Endodermal cell (in vitro differentiated cells): ENCODE measurements around the gene NUBPL. TPM values are rescaled to one million over a fixed set of nuclear protein-coding genes. Genes with fewer than 3 reads are reported as not detected.

Experiments used
- DNase-seq: peaks from one replicate; pipeline ENCODE4 v3.0.0-alpha.2; 2017
- H3K27ac ChIP-seq: 2 replicates; pipeline ENCODE4 v1.5.1; 2013; ENCODE audit warnings: mild to moderate bottlenecking, low read depth, low read length, moderate library complexity
- H3K27me3 ChIP-seq: 2 replicates; pipeline ENCODE4 v1.6.1; 2013; ENCODE audit warnings: mild to moderate bottlenecking, low read length, moderate library complexity; ENCODE audit not compliant: insufficient read depth, control insufficient read depth, poor library complexity, severe bottlenecking
- H3K36me3 ChIP-seq: 2 replicates; pipeline ENCODE4 v1.7.0; 2013; ENCODE audit warnings: mild to moderate bottlenecking, low read length, moderate library complexity; ENCODE audit not compliant: control insufficient read depth, insufficient read depth
- H3K4me1 ChIP-seq: one replicate; pipeline ENCODE4 v1.7.0; 2013; ENCODE audit warnings: low read length; ENCODE audit not compliant: control insufficient read depth, insufficient read depth
- H3K4me3 ChIP-seq: 2 replicates; pipeline ENCODE4 v1.5.1; 2013; ENCODE audit warnings: mild to moderate bottlenecking, low read length, moderate library complexity
- H3K9ac ChIP-seq: 2 replicates; pipeline ENCODE4 v1.6.1; 2013; ENCODE audit warnings: mild to moderate bottlenecking, low read length, moderate library complexity; ENCODE audit not compliant: poor library complexity, severe bottlenecking; ENCODE audit errors: extremely low read depth
- H3K9me3 ChIP-seq: 2 replicates; pipeline ENCODE4 v1.6.1; 2013; ENCODE audit warnings: mild to moderate bottlenecking, low read length, moderate library complexity; ENCODE audit not compliant: control insufficient read depth
- H3K27ac Mint-ChIP-seq: 2 replicates; pipeline ENCODE4 v1.8.0; 2020; ENCODE audit warnings: mixed read lengths
- H3K27me3 Mint-ChIP-seq: 2 replicates; pipeline ENCODE4 v1.8.0; 2021; ENCODE audit warnings: mild to moderate bottlenecking, mixed read lengths; ENCODE audit not compliant: insufficient read depth
- H3K36me3 Mint-ChIP-seq: 2 replicates; pipeline ENCODE4 v1.8.0; 2020; ENCODE audit warnings: low read depth, mixed read lengths
- H3K4me1 Mint-ChIP-seq: 2 replicates; pipeline ENCODE4 v1.8.0; 2020; ENCODE audit warnings: mixed read lengths
- H3K4me3 Mint-ChIP-seq: 2 replicates; pipeline ENCODE4 v1.8.0; 2020; ENCODE audit warnings: mild to moderate bottlenecking, moderate library complexity, mixed read lengths
- H3K9me3 Mint-ChIP-seq: 2 replicates; pipeline ENCODE4 v1.8.0; 2020; ENCODE audit warnings: mild to moderate bottlenecking, mixed read lengths
- WGBS, 2 experiments: methylation state at CpG; one replicate each; pipeline versions ENCODE4 v1.1.5 to v1.1.7; 2013; ENCODE audit warnings: missing lambda C conversion rate in 2 of 2, mixed read lengths in 1 of 2; ENCODE audit not compliant: insufficient coverage in 1 of 2, insufficient read length in 1 of 2; 5-methylcytosine and 5-hydroxymethylcytosine counted together
- total RNA-seq, 2 donors: library from RNA; stranded (reverse); fragmentation: NEBNext Ultra II Directional in 1 of 2; extraction: Animal tissue kit (Norgen Biotek cat#: 25700) in 1 of 2; gene quantifications; 2 replicates in 1 of 2; 3 replicates in 1 of 2; pipeline ENCODE4 v1.2.1, GENCODE V29; 2021
- TF ChIP-seq, protein P1 (sequence below): fragments of 200-600 bp; sonication (generic); conservative IDR thresholded peaks from 2 replicates; pipeline ENCODE4 v1.5.0; 2021; ENCODE audit warnings: antibody characterized with exemption, mild to moderate bottlenecking

The NUBPL gene
- total RNA-seq, 2 donors from 2014 or later = 12.2 to 14.0 TPM

GRCh38 chr14:31895206-31895605 is 334.0 kb downstream of the NUBPL start:
- no peaks in the 10 kb centered on the region for H3K27me3 Mint-ChIP-seq
- TF ChIP-seq, protein P1, sequence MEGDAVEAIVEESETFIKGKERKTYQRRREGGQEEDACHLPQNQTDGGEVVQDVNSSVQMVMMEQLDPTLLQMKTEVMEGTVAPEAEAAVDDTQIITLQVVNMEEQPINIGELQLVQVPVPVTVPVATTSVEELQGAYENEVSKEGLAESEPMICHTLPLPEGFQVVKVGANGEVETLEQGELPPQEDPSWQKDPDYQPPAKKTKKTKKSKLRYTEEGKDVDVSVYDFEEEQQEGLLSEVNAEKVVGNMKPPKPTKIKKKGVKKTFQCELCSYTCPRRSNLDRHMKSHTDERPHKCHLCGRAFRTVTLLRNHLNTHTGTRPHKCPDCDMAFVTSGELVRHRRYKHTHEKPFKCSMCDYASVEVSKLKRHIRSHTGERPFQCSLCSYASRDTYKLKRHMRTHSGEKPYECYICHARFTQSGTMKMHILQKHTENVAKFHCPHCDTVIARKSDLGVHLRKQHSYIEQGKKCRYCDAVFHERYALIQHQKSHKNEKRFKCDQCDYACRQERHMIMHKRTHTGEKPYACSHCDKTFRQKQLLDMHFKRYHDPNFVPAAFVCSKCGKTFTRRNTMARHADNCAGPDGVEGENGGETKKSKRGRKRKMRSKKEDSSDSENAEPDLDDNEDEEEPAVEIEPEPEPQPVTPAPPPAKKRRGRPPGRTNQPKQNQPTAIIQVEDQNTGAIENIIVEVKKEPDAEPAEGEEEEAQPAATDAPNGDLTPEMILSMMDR = no peak
- no peak overlapping the region for H3K27ac Mint-ChIP-seq
- no peak overlapping the region for H3K4me3 ChIP-seq
- DNase-seq = no peak
- H3K9ac ChIP-seq = no peak overlapping the region
- H3K4me3 Mint-ChIP-seq = no peak overlapping the region
- no peaks in the 10 kb centered on the region for H3K36me3 Mint-ChIP-seq
- peak overlapping the region; percentile 49 for H3K27ac ChIP-seq
- H3K4me1 ChIP-seq = peaks cover 13% of the 10 kb centered on the region
- H3K4me1 Mint-ChIP-seq = peaks cover 38% of the 10 kb centered on the region
- no peaks in the 10 kb centered on the region for H3K9me3 ChIP-seq
- H3K9me3 Mint-ChIP-seq = no peaks in the 10 kb centered on the region
- no peaks in the 10 kb centered on the region for H3K36me3 ChIP-seq
- WGBS, 2 experiments = 71 to 88% methylated on average over 2 of the region's 2 CpGs
- no peaks in the 10 kb centered on the region for H3K27me3 ChIP-seq

DNA sequence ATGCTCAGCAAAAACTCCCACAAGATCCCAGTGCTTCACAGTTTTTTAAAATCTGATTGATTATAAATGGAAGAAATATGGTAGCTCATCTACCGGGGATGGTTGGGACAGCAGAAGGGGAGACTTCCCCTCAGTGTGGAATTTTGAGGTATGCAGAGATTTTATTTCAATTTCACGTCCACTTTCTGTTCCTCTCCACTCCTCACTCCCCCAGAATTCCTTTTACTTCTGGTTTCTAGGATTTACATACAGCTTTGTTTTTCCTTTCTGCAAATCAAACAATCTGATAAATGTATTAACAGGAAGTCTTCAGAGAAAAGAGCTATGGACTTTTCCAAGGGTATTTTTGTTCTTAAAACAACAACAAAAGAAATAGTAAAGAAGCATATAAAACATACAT is 334.4 kb downstream of the NUBPL start:
- DNase-seq = no peak
- H3K27me3 Mint-ChIP-seq = no peaks in the 10 kb centered on the region
- TF ChIP-seq, protein P1 = no peak
- no peaks in the 10 kb centered on the region for H3K27me3 ChIP-seq
- no peaks in the 10 kb centered on the region for H3K9me3 ChIP-seq
- WGBS, 2 experiments = 95% methylated on average over 2 of the region's 2 CpGs; no CpG with 5 or more reads in 1 of the 2 experiments
- H3K36me3 Mint-ChIP-seq = no peaks in the 10 kb centered on the region
- peaks cover 13% of the 10 kb centered on the region for H3K4me1 ChIP-seq
- H3K4me1 Mint-ChIP-seq = peaks cover 38% of the 10 kb centered on the region
- peak overlapping the region; percentile 46 for H3K27ac Mint-ChIP-seq
- no peak overlapping the region for H3K4me3 Mint-ChIP-seq
- no peak overlapping the region for H3K9ac ChIP-seq
- H3K4me3 ChIP-seq = no peak overlapping the region
- H3K27ac ChIP-seq = no peak overlapping the region
- H3K36me3 ChIP-seq = no peaks in the 10 kb centered on the region
- no peaks in the 10 kb centered on the region for H3K9me3 Mint-ChIP-seq

GRCh38 chr14:31897581-31898186 is 336.5 kb downstream of the NUBPL start:
- no peaks in the 10 kb centered on the region for H3K27me3 Mint-ChIP-seq
- WGBS, 2 experiments = 87 to 89% methylated on average over 3 to 4 of the region's 4 CpGs
- no peak for DNase-seq

More at GRCh38 chr14:31897581-31898186, 336.5 kb downstream of the NUBPL start:
- Histone ChIP-seq H3K4me3 (no peak overlapping the region), H3K9ac (no peak overlapping the region), H3K27me3 (no peaks in the 10 kb centered on the region), H3K4me1 (peaks cover 13% of the 10 kb centered on the region), H3K27ac (no peak overlapping the region), H3K9me3 (no peaks in the 10 kb centered on the region), H3K36me3 (no peaks in the 10 kb centered on the region)
- Mint-ChIP-seq H3K36me3 (no peaks in the 10 kb centered on the region), H3K4me3 (no peak overlapping the region), H3K27ac (no peak overlapping the region), H3K4me1 (peaks cover 33% of the 10 kb centered on the region), H3K9me3 (no peaks in the 10 kb centered on the region)
- TF ChIP-seq, protein P1 = no peak
